Measurements from ENCODE around the gene ZNF177.

The ZNF177 gene

DNA sequence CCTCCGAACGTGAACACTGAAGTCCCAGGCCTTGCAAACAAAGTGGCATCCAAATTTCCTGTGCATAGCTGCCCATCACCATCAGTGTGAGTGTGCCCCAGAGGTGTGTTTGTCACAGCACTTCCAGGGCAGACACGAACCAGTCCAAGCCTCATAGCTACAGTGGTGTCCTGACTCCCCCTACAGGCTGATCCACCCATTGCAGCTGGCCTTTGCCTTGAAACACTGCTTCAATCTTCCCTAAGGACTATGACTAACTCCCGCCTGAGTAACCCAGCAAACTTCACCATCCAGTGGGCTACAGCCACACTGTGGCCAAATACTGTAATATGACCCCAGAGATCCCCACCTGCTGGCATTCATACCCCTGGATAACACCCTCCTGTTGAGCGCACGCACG is 68.7 kb downstream of the ZNF177 start:
- DNase-seq = peak; percentile 4

Data from NCI-H748 treated with DMSO at 0.1 percent for 48 hours (cell line).